ENCODE measurements around the gene MMS22L. TPM values are rescaled to one million over a fixed set of nuclear protein-coding genes. Genes with fewer than 3 reads are reported as not detected.

MMS22L gene
- total and polyA plus RNA-seq, 2 experiments from 2014 or later, result 11.7 to 49.5 TPM

DNA sequence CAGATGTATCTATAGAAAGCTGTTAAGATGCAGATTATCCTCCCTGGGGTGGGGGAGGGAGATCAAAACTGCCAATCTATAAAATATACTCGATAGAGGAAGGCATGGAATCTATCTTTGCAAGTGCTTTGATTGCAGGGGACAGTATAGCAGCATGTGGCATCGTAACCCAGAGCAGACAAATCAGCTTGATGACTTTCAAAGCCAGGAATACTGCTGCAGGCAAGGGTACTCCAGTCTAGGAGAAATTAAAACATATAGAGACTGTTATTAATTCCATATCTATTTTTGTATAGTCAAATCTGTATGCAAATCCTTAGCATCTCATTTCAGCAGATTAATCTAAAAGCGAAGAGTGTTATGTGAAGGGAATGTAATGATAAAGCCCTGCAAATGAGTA, 159.4 kb downstream of the MMS22L start:
- Histone ChIP-seq H3K27ac (ENCODE audit: low read depth) (no peak overlapping the region), H2AFZ (no peak overlapping the region), H3K79me2 (replicated peaks; ENCODE audit: insufficient read depth) (no peaks in the 10 kb centered on the region), H3K4me3 (no peak overlapping the region), H3K9me2 (ENCODE audit: insufficient read depth) (no peaks in the 10 kb centered on the region), H3K36me3 (ENCODE audit: insufficient read depth) (no peaks in the 10 kb centered on the region), H4K20me1 (replicated peaks; ENCODE audit: insufficient read depth) (no peaks in the 10 kb centered on the region), H3K27me3 (ENCODE audit: insufficient read depth) (no peaks in the 10 kb centered on the region), H3K4me1 (ENCODE audit: insufficient read depth) (no peaks in the 10 kb centered on the region), H3K4me2 (no peak overlapping the region), H3F3A (replicated peaks; ENCODE audit: low read depth) (no peaks in the 10 kb centered on the region)
- TF ChIP-seq JUNB (IDR thresholded peaks at IDR 0.05; ENCODE audit: unreplicated experiment), result no peak
- TF ChIP-seq ZNF114 (CRISPR knock-in tag; IDR thresholded peaks at IDR 0.05), result no peak
- Mint-ChIP-seq H3K27ac (no peak overlapping the region), H3K27me3 (ENCODE audit: insufficient read depth, low read depth, poor library complexity) (no peaks in the 10 kb centered on the region), H3K36me3 (ENCODE audit: low read depth) (no peaks in the 10 kb centered on the region; the same call in 2 of the 3 replicates), H3K4me1 (no peaks in the 10 kb centered on the region), H3K4me3 (no peak overlapping the region), H3K9me3 (peaks cover 3% of the 10 kb centered on the region; the same call in 1 of the 3 replicates)
- no peak for ATAC-seq
- DNase-seq (ENCODE audit: low spot score), result no peak

DNA sequence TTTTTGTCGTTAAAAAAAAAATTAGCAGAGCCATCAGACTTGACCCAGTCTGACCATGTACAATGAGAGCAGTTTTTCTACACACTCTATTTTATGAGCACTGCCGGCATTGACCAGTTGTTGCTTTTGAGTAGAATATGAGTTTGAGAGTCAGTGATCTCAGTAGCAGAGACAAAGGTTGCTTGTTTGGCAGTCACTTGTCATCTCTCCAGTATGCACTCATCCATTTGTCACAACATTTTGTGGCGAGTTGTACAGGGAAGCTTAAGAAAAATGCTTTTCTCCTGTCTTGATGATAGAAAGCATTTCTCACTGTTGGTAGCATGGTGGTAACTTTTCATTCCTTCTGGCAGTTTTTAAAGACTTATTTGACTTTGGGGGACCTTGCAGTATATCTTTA, 159.9 kb downstream of the MMS22L start:
- H3K36me3 ChIP-seq (ENCODE audit: insufficient read depth), result no peaks in the 10 kb centered on the region
- DNase-seq (ENCODE audit: low spot score) (no peak), ATAC-seq (no peak)
- H3K36me3 Mint-ChIP-seq (ENCODE audit: low read depth), result no peaks in the 10 kb centered on the region; the same call in 2 of the 3 replicates
- no peak overlapping the region for H2AFZ ChIP-seq
- H3K4me2 ChIP-seq, result no peak overlapping the region
- no peaks in the 10 kb centered on the region for H3K9me2 ChIP-seq (ENCODE audit: insufficient read depth)
- H3K27me3 Mint-ChIP-seq (ENCODE audit: insufficient read depth, low read depth, poor library complexity), result no peaks in the 10 kb centered on the region
- no peak overlapping the region for H3K27ac Mint-ChIP-seq
- H3K79me2 ChIP-seq (replicated peaks; ENCODE audit: insufficient read depth), result no peaks in the 10 kb centered on the region
- H3K27ac ChIP-seq (ENCODE audit: low read depth), result no peak overlapping the region
- H3K9me3 Mint-ChIP-seq, result peaks cover 3% of the 10 kb centered on the region; the same call in 1 of the 3 replicates
- H3K27me3 ChIP-seq (ENCODE audit: insufficient read depth), result no peaks in the 10 kb centered on the region
- H3K4me1 Mint-ChIP-seq, result no peaks in the 10 kb centered on the region
- H3K4me3 Mint-ChIP-seq, result no peak overlapping the region
- no peaks in the 10 kb centered on the region for H3K4me1 ChIP-seq (ENCODE audit: insufficient read depth)
- no peaks in the 10 kb centered on the region for H3F3A ChIP-seq (replicated peaks; ENCODE audit: low read depth)
- no peaks in the 10 kb centered on the region for H4K20me1 ChIP-seq (replicated peaks; ENCODE audit: insufficient read depth)
- no peak overlapping the region for H3K4me3 ChIP-seq
- TF ChIP-seq, protein P1, sequence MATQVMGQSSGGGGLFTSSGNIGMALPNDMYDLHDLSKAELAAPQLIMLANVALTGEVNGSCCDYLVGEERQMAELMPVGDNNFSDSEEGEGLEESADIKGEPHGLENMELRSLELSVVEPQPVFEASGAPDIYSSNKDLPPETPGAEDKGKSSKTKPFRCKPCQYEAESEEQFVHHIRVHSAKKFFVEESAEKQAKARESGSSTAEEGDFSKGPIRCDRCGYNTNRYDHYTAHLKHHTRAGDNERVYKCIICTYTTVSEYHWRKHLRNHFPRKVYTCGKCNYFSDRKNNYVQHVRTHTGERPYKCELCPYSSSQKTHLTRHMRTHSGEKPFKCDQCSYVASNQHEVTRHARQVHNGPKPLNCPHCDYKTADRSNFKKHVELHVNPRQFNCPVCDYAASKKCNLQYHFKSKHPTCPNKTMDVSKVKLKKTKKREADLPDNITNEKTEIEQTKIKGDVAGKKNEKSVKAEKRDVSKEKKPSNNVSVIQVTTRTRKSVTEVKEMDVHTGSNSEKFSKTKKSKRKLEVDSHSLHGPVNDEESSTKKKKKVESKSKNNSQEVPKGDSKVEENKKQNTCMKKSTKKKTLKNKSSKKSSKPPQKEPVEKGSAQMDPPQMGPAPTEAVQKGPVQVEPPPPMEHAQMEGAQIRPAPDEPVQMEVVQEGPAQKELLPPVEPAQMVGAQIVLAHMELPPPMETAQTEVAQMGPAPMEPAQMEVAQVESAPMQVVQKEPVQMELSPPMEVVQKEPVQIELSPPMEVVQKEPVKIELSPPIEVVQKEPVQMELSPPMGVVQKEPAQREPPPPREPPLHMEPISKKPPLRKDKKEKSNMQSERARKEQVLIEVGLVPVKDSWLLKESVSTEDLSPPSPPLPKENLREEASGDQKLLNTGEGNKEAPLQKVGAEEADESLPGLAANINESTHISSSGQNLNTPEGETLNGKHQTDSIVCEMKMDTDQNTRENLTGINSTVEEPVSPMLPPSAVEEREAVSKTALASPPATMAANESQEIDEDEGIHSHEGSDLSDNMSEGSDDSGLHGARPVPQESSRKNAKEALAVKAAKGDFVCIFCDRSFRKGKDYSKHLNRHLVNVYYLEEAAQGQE (IDR thresholded peaks at IDR 0.05; ENCODE audit: unreplicated experiment), result no peak
- TF ChIP-seq STAT1 (IDR thresholded peaks at IDR 0.05; ENCODE audit: unreplicated experiment) (no peak), NANOG (IDR thresholded peaks at IDR 0.05; ENCODE audit: borderline replicate concordance) (no peak), JUNB (IDR thresholded peaks at IDR 0.05; ENCODE audit: unreplicated experiment) (no peak), ZNF331 (CRISPR knock-in tag; IDR thresholded peaks at IDR 0.05; ENCODE audit: low read depth) (no peak), EZH2phosphoT487 (IDR thresholded peaks at IDR 0.05; ENCODE audit: unreplicated experiment) (no peak), EZH2 (IDR thresholded peaks at IDR 0.05; ENCODE audit: low read depth, unreplicated experiment) (no peak), POLR2AphosphoS5 (IDR thresholded peaks at IDR 0.05; ENCODE audit: low read depth) (no peak)
- TF ChIP-seq, protein P2, sequence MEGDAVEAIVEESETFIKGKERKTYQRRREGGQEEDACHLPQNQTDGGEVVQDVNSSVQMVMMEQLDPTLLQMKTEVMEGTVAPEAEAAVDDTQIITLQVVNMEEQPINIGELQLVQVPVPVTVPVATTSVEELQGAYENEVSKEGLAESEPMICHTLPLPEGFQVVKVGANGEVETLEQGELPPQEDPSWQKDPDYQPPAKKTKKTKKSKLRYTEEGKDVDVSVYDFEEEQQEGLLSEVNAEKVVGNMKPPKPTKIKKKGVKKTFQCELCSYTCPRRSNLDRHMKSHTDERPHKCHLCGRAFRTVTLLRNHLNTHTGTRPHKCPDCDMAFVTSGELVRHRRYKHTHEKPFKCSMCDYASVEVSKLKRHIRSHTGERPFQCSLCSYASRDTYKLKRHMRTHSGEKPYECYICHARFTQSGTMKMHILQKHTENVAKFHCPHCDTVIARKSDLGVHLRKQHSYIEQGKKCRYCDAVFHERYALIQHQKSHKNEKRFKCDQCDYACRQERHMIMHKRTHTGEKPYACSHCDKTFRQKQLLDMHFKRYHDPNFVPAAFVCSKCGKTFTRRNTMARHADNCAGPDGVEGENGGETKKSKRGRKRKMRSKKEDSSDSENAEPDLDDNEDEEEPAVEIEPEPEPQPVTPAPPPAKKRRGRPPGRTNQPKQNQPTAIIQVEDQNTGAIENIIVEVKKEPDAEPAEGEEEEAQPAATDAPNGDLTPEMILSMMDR (conservative IDR thresholded peaks at IDR 0.05; ENCODE audit: low read depth in 2 of 2), result no peak
- TF ChIP-seq, protein P3, sequence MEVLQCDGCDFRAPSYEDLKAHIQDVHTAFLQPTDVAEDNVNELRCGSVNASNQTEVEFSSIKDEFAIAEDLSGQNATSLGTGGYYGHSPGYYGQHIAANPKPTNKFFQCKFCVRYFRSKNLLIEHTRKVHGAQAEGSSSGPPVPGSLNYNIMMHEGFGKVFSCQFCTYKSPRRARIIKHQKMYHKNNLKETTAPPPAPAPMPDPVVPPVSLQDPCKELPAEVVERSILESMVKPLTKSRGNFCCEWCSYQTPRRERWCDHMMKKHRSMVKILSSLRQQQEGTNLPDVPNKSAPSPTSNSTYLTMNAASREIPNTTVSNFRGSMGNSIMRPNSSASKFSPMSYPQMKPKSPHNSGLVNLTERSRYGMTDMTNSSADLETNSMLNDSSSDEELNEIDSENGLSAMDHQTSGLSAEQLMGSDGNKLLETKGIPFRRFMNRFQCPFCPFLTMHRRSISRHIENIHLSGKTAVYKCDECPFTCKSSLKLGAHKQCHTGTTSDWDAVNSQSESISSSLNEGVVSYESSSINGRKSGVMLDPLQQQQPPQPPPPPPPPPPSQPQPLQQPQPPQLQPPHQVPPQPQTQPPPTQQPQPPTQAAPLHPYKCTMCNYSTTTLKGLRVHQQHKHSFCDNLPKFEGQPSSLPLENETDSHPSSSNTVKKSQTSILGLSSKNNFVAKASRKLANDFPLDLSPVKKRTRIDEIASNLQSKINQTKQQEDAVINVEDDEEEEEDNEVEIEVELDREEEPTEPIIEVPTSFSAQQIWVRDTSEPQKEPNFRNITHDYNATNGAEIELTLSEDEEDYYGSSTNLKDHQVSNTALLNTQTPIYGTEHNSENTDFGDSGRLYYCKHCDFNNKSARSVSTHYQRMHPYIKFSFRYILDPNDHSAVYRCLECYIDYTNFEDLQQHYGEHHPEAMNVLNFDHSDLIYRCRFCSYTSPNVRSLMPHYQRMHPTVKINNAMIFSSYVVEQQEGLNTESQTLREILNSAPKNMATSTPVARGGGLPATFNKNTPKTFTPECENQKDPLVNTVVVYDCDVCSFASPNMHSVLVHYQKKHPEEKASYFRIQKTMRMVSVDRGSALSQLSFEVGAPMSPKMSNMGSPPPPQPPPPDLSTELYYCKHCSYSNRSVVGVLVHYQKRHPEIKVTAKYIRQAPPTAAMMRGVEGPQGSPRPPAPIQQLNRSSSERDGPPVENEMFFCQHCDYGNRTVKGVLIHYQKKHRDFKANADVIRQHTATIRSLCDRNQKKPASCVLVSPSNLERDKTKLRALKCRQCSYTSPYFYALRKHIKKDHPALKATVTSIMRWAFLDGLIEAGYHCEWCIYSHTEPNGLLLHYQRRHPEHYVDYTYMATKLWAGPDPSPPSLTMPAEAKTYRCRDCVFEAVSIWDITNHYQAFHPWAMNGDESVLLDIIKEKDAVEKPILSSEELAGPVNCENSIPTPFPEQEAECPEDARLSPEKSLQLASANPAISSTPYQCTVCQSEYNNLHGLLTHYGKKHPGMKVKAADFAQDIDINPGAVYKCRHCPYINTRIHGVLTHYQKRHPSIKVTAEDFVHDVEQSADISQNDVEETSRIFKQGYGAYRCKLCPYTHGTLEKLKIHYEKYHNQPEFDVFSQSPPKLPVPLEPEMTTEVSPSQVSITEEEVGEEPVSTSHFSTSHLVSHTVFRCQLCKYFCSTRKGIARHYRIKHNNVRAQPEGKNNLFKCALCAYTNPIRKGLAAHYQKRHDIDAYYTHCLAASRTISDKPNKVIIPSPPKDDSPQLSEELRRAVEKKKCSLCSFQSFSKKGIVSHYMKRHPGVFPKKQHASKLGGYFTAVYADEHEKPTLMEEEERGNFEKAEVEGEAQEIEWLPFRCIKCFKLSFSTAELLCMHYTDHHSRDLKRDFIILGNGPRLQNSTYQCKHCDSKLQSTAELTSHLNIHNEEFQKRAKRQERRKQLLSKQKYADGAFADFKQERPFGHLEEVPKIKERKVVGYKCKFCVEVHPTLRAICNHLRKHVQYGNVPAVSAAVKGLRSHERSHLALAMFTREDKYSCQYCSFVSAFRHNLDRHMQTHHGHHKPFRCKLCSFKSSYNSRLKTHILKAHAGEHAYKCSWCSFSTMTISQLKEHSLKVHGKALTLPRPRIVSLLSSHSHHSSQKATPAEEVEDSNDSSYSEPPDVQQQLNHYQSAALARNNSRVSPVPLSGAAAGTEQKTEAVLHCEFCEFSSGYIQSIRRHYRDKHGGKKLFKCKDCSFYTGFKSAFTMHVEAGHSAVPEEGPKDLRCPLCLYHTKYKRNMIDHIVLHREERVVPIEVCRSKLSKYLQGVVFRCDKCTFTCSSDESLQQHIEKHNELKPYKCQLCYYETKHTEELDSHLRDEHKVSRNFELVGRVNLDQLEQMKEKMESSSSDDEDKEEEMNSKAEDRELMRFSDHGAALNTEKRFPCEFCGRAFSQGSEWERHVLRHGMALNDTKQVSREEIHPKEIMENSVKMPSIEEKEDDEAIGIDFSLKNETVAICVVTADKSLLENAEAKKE (CRISPR knock-in tag; IDR thresholded peaks at IDR 0.05), result no peak

Measured in GM23338 (cell line).